ENCODE measurements around the gene MEF2A.

MEF2A gene

GRCh38 chr15:99580076-99580475, 14.3 kb downstream of the MEF2A start:
- no peak overlapping the region for H3K27ac Mint-ChIP-seq
- H3K4me1 Mint-ChIP-seq: peaks cover 55% of the 10 kb centered on the region
- ATAC-seq (no peak), DNase-seq (ENCODE audit: low spot score in 2 of 2) (no peak)
- no peak overlapping the region for H3K4me3 Mint-ChIP-seq
- H3K36me3 Mint-ChIP-seq: no peaks in the 10 kb centered on the region
- peaks cover 6% of the 10 kb centered on the region for H3K9me3 Mint-ChIP-seq

- H3K4me1 Mint-ChIP-seq: peaks cover 50% of the 10 kb centered on the region
- H3K36me3 Mint-ChIP-seq: no peaks in the 10 kb centered on the region
- peaks cover 9% of the 10 kb centered on the region for H3K9me3 Mint-ChIP-seq
Measured at GRCh38 chr15:99582508-99582960, 16.8 kb downstream of the MEF2A start.

GRCh38 chr15:99584081-99584600, 18.4 kb downstream of the MEF2A start:
- Mint-ChIP-seq H3K36me3 (no peaks in the 10 kb centered on the region), H3K9me3 (peaks cover 9% of the 10 kb centered on the region), H3K27ac (no peak overlapping the region), H3K4me1 (peaks cover 45% of the 10 kb centered on the region), H3K4me3 (no peak overlapping the region)
- peak; percentile 46 for ATAC-seq
- DNase-seq (ENCODE audit: low spot score in 2 of 2): no peak

More at GRCh38 chr15:99582508-99582960, 16.8 kb downstream of the MEF2A start:
- H3K4me3 Mint-ChIP-seq: no peak overlapping the region
- DNase-seq (ENCODE audit: low spot score in 2 of 2) (no peak), ATAC-seq (peak; percentile 50)
- H3K27ac Mint-ChIP-seq: no peak overlapping the region

DNA sequence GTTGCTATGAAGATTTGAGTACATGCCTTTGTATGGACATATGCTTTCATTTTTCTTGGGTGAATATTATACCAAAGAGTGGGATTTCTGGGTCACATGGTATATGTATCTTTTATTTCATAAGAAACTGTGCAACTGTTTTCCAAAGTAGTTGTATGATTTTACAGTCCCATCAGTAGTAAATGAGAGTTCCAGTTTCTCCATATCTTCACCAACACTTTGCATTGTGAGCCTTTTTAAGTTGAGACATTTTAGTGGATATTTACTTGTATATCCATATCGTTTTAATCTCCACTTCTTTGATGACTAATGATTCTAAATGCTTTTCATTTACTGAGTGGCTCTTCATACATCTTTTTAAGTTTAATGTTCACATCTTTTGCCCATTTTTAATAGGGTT, 20.3 kb downstream of the MEF2A start:
- peaks cover 9% of the 10 kb centered on the region for H3K9me3 Mint-ChIP-seq
- H3K4me1 Mint-ChIP-seq: peaks cover 48% of the 10 kb centered on the region
- H3K27ac Mint-ChIP-seq: no peak overlapping the region
- H3K4me3 Mint-ChIP-seq: no peak overlapping the region
- no peaks in the 10 kb centered on the region for H3K36me3 Mint-ChIP-seq
- no peak for ATAC-seq
- no peak for DNase-seq (ENCODE audit: low spot score in 2 of 2)

DNA sequence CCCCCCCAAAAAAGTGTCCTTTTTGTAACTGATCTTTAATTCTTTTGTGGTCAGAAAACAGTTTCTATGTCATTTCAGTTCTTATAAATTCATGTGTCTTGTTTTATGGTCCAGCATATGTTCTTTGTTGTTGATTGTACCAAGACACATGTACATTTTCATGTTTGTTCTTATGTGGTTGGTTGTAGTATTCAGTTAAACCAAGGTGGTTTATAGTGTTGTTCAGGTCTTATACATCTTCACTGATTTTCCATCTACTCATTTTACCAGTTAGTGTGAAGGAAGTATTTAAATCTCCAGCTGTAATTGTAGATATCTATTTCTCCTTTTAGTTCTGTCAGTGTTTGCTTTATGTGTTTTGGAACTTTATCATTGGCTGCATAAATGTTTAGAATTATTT, 24.0 kb downstream of the MEF2A start:
- Mint-ChIP-seq H3K4me1 (peaks cover 44% of the 10 kb centered on the region), H3K9me3 (peaks cover 2% of the 10 kb centered on the region), H3K4me3 (no peak overlapping the region), H3K36me3 (no peaks in the 10 kb centered on the region), H3K27ac (no peak overlapping the region)
- DNase-seq (ENCODE audit: low spot score in 2 of 2) (no peak), ATAC-seq (peak; percentile 36)

DNA sequence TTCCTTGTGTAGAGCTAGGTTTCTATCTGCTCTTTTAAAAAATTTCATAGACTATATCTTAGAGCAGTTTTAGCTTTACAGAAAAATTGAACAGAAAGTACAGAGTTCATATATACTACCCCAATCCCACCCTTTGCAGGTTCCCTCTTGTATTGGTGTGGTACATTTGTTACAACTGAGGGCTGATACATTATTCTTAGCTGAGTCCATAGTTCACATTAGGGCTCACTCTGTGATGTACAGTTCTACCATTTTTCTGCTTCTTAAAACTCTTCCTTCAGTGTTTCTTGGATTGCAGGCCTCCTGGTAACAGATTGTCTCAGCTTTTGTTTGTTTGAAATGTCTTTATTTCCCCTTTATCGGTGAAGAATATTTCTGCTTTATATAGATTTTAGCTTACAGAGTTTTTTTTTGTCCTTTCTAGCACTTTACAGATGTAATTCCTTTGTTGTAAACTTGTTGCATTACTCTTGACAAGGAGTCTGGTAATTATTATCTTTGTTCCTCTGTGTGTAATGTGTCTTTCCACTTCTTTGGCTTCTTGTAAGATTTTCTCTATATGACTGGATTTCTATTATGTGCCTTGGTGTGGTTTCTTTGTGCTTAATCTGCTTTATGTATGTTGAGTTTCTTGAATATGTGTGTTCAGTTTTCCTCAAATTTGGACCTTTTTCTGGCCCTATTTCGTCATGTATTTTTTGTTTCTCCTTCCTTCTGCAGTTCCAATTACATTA, 25.3 kb downstream of the MEF2A start:
- Mint-ChIP-seq H3K36me3 (no peaks in the 10 kb centered on the region), H3K4me3 (no peak overlapping the region), H3K9me3 (peaks cover 5% of the 10 kb centered on the region), H3K27ac (no peak overlapping the region), H3K4me1 (peaks cover 44% of the 10 kb centered on the region)
- ATAC-seq: peak; percentile 53
- DNase-seq (ENCODE audit: low spot score in 2 of 2): no peak

- Mint-ChIP-seq H3K36me3 (no peaks in the 10 kb centered on the region), H3K9me3 (peaks cover 5% of the 10 kb centered on the region), H3K27ac (no peak overlapping the region), H3K4me3 (no peak overlapping the region), H3K4me1 (peaks cover 44% of the 10 kb centered on the region)
- ATAC-seq: no peak
- DNase-seq (ENCODE audit: low spot score in 2 of 2): no peak
Measured at GRCh38 chr15:99592145-99592791, 26.5 kb downstream of the MEF2A start.

GRCh38 chr15:99593070-99593469, 27.3 kb downstream of the MEF2A start:
- H3K4me3 Mint-ChIP-seq: no peak overlapping the region
- DNase-seq (ENCODE audit: low spot score in 2 of 2): no peak
- peaks cover under 1% of the 10 kb centered on the region for H3K36me3 Mint-ChIP-seq
- ATAC-seq: no peak
- H3K9me3 Mint-ChIP-seq: peaks cover 8% of the 10 kb centered on the region
- peaks cover 39% of the 10 kb centered on the region for H3K4me1 Mint-ChIP-seq
- H3K27ac Mint-ChIP-seq: no peak overlapping the region

DNA sequence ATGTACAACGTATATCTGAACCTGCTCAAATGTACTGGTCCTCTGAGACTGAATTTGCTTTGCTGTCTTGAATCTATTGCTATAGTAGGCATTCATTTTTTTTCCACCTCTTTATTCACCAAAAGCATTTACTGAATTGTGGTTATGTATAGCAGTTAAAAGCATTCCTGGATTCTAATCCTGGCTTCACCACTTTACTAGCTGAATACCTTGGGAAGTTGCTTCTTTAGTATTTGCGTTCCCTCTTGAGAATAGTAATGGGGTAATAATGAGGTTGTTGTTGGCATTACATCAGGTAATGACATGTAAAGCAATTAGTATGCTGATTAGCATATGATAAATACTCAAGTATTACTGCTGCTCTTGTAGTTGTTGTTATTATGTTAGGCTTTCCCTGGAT, 29.1 kb downstream of the MEF2A start:
- no peak overlapping the region for H3K4me3 Mint-ChIP-seq
- DNase-seq (ENCODE audit: low spot score in 2 of 2): no peak
- no peak overlapping the region for H3K27ac Mint-ChIP-seq
- peaks cover 10% of the 10 kb centered on the region for H3K36me3 Mint-ChIP-seq
- ATAC-seq: no peak
- peaks cover 8% of the 10 kb centered on the region for H3K9me3 Mint-ChIP-seq
- peaks cover 26% of the 10 kb centered on the region for H3K4me1 Mint-ChIP-seq

- ATAC-seq: no peak
- Mint-ChIP-seq H3K4me1 (peaks cover 15% of the 10 kb centered on the region), H3K9me3 (peaks cover 8% of the 10 kb centered on the region), H3K27ac (no peak overlapping the region), H3K36me3 (peaks cover 16% of the 10 kb centered on the region), H3K4me3 (no peak overlapping the region)
- DNase-seq (ENCODE audit: low spot score in 2 of 2): no peak
Measured at GRCh38 chr15:99598296-99598695, 32.5 kb downstream of the MEF2A start.

- Mint-ChIP-seq H3K9me3 (no peaks in the 10 kb centered on the region), H3K27ac (no peak overlapping the region), H3K4me1 (peaks cover 53% of the 10 kb centered on the region), H3K36me3 (peaks cover 32% of the 10 kb centered on the region), H3K4me3 (no peak overlapping the region)
- no peak for ATAC-seq
- no peak for DNase-seq (ENCODE audit: low spot score in 2 of 2)
Measured at GRCh38 chr15:99603828-99604227, 38.0 kb downstream of the MEF2A start.

DNA sequence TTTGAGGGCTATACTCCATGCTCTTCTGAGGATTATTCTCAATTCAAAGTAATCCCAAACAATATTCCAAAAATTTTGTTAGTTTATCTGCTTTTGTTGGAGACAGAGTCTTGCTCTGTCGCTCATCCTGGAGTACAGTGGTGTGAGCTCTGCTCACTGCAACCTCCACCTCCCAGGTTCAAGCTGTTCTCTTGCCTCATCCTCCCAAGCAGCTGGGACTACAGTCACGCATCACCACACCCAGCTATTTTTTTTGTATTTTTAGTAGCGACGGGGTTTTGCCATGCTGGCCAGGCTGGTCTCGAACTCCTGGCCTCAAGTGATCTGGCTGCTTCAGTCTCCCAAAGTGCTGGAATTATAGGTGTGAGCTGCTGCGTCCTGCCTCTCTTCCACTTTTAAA, 39.1 kb downstream of the MEF2A start:
- no peak overlapping the region for H3K4me3 Mint-ChIP-seq
- peaks cover 30% of the 10 kb centered on the region for H3K36me3 Mint-ChIP-seq
- no peaks in the 10 kb centered on the region for H3K9me3 Mint-ChIP-seq
- peaks cover 53% of the 10 kb centered on the region for H3K4me1 Mint-ChIP-seq
- ATAC-seq (no peak), DNase-seq (ENCODE audit: low spot score in 2 of 2) (no peak)
- no peak overlapping the region for H3K27ac Mint-ChIP-seq

- H3K4me1 Mint-ChIP-seq: peaks cover 53% of the 10 kb centered on the region
- no peaks in the 10 kb centered on the region for H3K9me3 Mint-ChIP-seq
- H3K4me3 Mint-ChIP-seq: no peak overlapping the region
- H3K36me3 Mint-ChIP-seq: peaks cover 30% of the 10 kb centered on the region
- no peak overlapping the region for H3K27ac Mint-ChIP-seq
- DNase-seq (ENCODE audit: low spot score in 2 of 2) (no peak), ATAC-seq (no peak)
Measured at GRCh38 chr15:99605490-99605931, 39.7 kb downstream of the MEF2A start.

DNA sequence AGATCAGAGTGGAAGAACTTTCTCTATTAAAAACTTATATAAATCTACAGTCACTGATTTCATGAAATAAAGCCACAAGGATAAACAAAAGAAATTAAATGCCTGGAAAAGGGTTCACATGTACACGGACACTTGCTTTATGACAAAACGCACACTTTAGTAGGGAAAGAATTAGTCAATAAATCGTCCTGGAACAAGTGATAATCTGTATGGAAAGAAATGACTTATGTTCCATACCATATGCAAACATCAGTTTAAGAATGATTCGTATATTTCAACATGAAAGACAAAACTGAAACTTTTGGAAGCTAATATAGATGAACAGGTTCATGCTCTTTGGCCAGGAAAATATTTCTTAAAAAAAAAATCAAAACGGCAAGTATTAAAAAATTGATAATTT, 40.2 kb downstream of the MEF2A start:
- ATAC-seq (no peak), DNase-seq (ENCODE audit: low spot score in 2 of 2) (no peak)
- Mint-ChIP-seq H3K27ac (no peak overlapping the region), H3K9me3 (no peaks in the 10 kb centered on the region), H3K4me3 (no peak overlapping the region), H3K36me3 (peaks cover 30% of the 10 kb centered on the region), H3K4me1 (peaks cover 53% of the 10 kb centered on the region)

GRCh38 chr15:99606646-99607045, 40.9 kb downstream of the MEF2A start:
- Mint-ChIP-seq H3K36me3 (peaks cover 25% of the 10 kb centered on the region), H3K9me3 (no peaks in the 10 kb centered on the region), H3K27ac (no peak overlapping the region), H3K4me3 (no peak overlapping the region), H3K4me1 (peaks cover 51% of the 10 kb centered on the region)
- DNase-seq (ENCODE audit: low spot score in 2 of 2) (no peak), ATAC-seq (peak; percentile 57)

GRCh38 chr15:99613481-99613880, 47.7 kb downstream of the MEF2A start:
- H3K27ac Mint-ChIP-seq: no peak overlapping the region
- no peaks in the 10 kb centered on the region for H3K9me3 Mint-ChIP-seq
- no peak for ATAC-seq
- DNase-seq (ENCODE audit: low spot score in 2 of 2): no peak
- H3K36me3 Mint-ChIP-seq: no peaks in the 10 kb centered on the region
- H3K4me3 Mint-ChIP-seq: no peak overlapping the region
- H3K4me1 Mint-ChIP-seq: peaks cover 29% of the 10 kb centered on the region

Measured in stimulated activated effector memory CD8-positive, alpha-beta T cell treated with anti-CD3 and anti-CD28 coated beads, Interleukin-12 subunit alpha, Interleukin-12 subunit beta, amount 100 ng/mL, for 72 hours (primary cell).